ENCODE results near the gene ABTB1. TPM values are rescaled to one million over a fixed set of nuclear protein-coding genes. Genes with fewer than 3 reads are reported as not detected.

ABTB1 gene
- total RNA-seq, 2 donors from 2014 or later: 14.9 to 22.9 TPM

DNA sequence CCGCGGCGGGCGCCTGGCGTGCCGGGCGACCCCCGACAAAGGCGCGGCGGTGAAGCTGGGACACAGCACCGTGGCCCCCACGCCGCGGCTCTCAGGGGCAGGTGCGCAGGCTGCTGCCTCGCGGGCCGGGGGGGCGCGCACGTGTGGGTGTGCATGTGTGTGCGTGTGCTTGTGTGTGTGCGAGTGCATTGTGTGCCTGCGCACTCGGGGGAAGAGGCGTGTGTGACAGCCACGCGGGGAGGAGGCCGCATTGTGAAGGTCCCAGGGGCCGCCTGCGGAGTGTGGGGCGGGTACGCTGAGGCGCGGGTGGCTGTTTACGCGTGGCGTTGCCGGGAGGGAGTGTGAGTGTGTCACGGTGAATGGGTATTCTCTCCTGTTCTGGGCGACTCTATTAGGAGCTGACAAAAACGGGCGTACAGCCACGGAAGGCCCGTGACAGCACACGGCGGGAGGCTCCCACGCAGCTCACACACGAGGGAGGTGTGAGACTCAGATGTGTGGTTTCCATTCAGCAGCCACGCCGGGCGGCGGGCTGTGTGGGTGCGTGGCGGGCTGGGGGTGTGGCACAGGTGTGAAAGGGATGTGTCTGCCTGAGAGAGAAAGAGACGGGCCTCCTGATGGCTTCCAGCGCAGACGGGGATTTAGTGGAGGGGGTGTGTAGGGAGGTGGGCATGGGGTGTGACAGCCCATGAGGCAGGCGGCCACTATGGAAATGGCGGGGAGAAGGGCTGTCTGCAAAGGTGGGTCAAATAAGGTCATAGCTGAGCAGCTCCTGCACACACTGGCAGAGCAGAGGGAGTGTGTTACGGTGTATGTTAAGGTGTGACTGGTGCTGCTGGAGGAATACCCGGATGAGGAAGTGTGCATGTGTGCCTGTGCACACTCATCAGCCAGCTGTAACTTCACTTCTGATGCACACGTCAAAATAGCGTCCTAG is 43.0 kb upstream of the ABTB1 start:
- Histone ChIP-seq H3K9ac (ENCODE audit: low read depth in 2 of 2, low read length in 2 of 2) (peak overlapping the region; percentile 57 to 58), H3K36me3 (no peaks in the 10 kb centered on the region), H3K27ac (no peak overlapping the region), H3K9me3 (no peaks in the 10 kb centered on the region), H3K4me3 (peak overlapping the region; percentile 52), H3K27me3 (no peaks in the 10 kb centered on the region), H3K4me1 (no peaks in the 10 kb centered on the region)
- DNase-seq: peak; percentile 38
- TF ChIP-seq, protein P1, sequence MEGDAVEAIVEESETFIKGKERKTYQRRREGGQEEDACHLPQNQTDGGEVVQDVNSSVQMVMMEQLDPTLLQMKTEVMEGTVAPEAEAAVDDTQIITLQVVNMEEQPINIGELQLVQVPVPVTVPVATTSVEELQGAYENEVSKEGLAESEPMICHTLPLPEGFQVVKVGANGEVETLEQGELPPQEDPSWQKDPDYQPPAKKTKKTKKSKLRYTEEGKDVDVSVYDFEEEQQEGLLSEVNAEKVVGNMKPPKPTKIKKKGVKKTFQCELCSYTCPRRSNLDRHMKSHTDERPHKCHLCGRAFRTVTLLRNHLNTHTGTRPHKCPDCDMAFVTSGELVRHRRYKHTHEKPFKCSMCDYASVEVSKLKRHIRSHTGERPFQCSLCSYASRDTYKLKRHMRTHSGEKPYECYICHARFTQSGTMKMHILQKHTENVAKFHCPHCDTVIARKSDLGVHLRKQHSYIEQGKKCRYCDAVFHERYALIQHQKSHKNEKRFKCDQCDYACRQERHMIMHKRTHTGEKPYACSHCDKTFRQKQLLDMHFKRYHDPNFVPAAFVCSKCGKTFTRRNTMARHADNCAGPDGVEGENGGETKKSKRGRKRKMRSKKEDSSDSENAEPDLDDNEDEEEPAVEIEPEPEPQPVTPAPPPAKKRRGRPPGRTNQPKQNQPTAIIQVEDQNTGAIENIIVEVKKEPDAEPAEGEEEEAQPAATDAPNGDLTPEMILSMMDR (IDR thresholded peaks at IDR 0.05): no peak
- intact Hi-C loops (cut with DNase I): no loop called here

DNA sequence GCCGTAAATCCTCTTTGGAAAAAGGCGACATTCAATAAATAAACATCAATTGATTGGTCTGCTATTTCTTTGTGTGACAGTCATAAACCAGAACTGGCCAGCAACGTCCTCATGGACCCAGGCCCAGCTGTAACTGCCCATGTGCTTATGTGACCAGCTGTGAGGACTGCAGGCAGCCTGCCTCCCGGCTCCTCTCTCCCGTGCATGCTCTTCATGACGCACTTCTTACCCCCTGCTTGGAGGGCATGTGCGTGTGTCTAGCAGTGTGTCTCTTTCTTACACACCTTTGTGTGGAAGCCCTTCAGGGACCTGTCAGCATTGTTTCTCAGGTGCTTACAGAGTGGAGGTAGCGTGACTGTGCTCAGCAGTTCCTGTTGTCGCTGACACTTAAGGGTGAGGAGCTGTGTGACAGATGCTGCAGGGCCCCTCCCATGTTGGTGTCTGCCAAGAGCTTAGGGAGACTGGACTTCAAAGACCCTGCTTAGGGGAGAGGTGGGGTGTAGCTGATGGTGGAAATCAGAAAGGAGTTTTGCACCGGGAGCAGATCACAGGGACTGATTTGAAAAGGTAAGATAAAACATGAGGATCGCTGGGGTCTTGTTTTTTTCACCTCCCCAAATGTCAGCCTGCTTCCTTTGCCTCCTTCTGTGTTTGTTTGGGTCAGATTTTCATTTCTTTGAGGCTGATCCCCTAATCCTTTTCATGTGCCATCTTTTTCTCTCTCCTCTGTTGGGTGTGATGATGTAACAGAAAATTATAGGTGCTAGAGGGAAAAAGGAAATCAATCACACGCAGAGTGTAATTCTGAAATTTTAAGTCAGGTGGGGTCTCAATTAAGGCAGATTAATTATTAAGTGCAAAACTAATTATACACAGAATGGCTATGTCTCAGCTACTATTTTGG is 41.7 kb upstream of the ABTB1 start:
- Histone ChIP-seq H3K9me3 (no peaks in the 10 kb centered on the region), H3K4me1 (no peaks in the 10 kb centered on the region), H3K36me3 (no peaks in the 10 kb centered on the region), H3K27me3 (no peaks in the 10 kb centered on the region), H3K9ac (ENCODE audit: low read depth in 2 of 2, low read length in 2 of 2) (no peak overlapping the region), H3K27ac (no peak overlapping the region), H3K4me3 (no peak overlapping the region)
- intact Hi-C loops (cut with DNase I): no loop called here
- TF ChIP-seq, protein P1 (IDR thresholded peaks at IDR 0.05): no peak
- no peak for DNase-seq

DNA sequence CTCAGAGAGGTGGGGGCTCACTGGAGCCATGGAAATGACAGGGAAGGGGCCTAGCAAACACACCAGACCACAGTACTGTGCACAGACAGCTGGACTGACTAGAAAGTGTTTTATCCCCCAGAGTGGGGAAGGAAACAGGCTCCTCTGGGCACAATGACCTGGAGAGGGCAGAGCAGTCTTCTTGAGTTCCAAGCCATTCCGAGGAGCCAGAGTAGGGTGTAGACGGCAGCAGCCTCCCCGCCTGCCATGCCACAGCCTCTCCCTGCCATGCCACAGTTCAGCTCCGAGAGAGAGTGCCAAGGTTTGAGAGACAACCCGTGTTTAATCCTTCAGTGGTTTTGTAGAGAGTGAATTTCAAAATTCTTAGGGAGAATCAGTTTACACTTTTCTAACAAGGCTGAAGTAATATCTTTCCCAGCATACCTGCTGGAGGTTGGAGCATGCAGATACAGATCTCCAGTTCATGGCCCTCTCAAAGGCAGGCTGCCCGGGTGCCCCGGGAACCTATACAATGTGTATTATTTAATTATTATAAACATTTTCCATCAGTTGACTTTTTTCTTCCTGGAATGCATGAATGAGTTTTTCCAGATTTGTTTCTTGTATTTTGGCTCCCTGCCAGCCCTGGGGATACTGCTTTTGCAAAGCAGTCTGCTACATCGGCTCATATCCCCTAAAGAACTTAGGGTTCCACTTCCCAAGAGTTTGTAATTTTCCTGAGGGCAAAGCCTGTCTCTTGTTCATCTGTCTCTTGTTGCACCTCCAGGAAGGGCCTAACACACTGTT is 40.5 kb upstream of the ABTB1 start:
- no peak overlapping the region for H3K4me3 ChIP-seq
- no peaks in the 10 kb centered on the region for H3K36me3 ChIP-seq
- no peak overlapping the region for H3K27ac ChIP-seq
- no peaks in the 10 kb centered on the region for H3K4me1 ChIP-seq
- no peaks in the 10 kb centered on the region for H3K27me3 ChIP-seq
- no peaks in the 10 kb centered on the region for H3K9me3 ChIP-seq
- intact Hi-C loops (cut with DNase I): no loop called here
- TF ChIP-seq, protein P1 (IDR thresholded peaks at IDR 0.05): no peak
- no peak overlapping the region for H3K9ac ChIP-seq (ENCODE audit: low read depth in 2 of 2, low read length in 2 of 2)
- DNase-seq: no peak

DNA sequence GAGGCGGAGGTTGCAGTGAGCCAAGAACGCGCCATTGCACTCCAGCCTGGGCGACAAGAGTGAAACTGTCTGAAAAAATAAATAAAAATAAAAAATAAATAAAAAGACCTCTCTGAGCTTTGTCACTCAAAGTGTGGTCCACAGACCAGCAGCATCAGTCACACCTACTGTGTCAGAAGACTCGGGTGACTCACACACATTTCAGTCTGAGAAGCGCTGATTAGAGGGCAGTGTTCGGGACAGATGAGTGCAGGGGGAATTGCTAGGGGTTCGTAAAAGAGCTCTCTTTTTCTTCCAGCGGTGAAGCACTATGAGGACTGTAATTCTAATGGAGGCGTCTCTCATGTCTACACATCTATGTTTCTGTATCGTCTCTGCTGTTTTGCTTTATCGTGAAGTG is 38.1 kb upstream of the ABTB1 start:
- no peaks in the 10 kb centered on the region for H3K4me1 ChIP-seq
- no peak for DNase-seq
- no peak overlapping the region for H3K4me3 ChIP-seq
- H3K27me3 ChIP-seq: no peaks in the 10 kb centered on the region
- TF ChIP-seq, protein P1 (IDR thresholded peaks at IDR 0.05): no peak
- no peak overlapping the region for H3K27ac ChIP-seq
- no peaks in the 10 kb centered on the region for H3K9me3 ChIP-seq
- no peak overlapping the region for H3K9ac ChIP-seq (ENCODE audit: low read depth in 2 of 2, low read length in 2 of 2)
- no peaks in the 10 kb centered on the region for H3K36me3 ChIP-seq
- intact Hi-C loops (cut with DNase I): no loop called here

DNA sequence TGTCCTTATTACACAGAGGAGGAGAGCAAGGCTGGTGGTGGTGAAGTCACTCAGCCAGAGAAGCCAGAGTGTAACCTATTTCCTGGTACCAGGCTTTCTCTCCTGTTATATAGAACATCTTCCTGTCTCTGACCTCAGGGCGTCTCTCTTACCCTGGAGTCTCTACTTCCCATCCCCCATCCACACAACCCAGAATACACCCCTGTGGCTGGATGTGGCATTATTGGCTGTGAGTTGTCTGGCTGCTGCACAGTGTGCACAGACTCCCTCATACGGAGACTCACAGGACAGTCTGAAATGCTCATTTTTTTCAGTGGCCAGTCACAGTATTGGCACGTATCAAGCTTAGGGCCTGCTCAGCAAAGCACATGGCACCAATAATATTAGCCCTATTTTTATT is 35.2 kb upstream of the ABTB1 start:
- no peaks in the 10 kb centered on the region for H3K9me3 ChIP-seq
- no peaks in the 10 kb centered on the region for H3K36me3 ChIP-seq
- intact Hi-C loops (cut with DNase I): no loop called here
- no peak overlapping the region for H3K27ac ChIP-seq
- H3K9ac ChIP-seq (ENCODE audit: low read depth in 2 of 2, low read length in 2 of 2): no peak overlapping the region
- no peaks in the 10 kb centered on the region for H3K27me3 ChIP-seq
- TF ChIP-seq, protein P1 (IDR thresholded peaks at IDR 0.05): no peak
- no peak for DNase-seq
- H3K4me1 ChIP-seq: no peaks in the 10 kb centered on the region
- H3K4me3 ChIP-seq: no peak overlapping the region

All from colonic mucosa (tissue), 4 donors.